ENCODE results near the gene VGLL1. TPM values are rescaled to one million over a fixed set of nuclear protein-coding genes. Genes with fewer than 3 reads are reported as not detected.

VGLL1 gene
- total RNA-seq, 4 donors from 2014 or later: not detected

- TF ChIP-seq, protein P1, sequence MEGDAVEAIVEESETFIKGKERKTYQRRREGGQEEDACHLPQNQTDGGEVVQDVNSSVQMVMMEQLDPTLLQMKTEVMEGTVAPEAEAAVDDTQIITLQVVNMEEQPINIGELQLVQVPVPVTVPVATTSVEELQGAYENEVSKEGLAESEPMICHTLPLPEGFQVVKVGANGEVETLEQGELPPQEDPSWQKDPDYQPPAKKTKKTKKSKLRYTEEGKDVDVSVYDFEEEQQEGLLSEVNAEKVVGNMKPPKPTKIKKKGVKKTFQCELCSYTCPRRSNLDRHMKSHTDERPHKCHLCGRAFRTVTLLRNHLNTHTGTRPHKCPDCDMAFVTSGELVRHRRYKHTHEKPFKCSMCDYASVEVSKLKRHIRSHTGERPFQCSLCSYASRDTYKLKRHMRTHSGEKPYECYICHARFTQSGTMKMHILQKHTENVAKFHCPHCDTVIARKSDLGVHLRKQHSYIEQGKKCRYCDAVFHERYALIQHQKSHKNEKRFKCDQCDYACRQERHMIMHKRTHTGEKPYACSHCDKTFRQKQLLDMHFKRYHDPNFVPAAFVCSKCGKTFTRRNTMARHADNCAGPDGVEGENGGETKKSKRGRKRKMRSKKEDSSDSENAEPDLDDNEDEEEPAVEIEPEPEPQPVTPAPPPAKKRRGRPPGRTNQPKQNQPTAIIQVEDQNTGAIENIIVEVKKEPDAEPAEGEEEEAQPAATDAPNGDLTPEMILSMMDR (IDR thresholded peaks at IDR 0.05; ENCODE audit: low read depth): no peak
These were observed 35.1 kb upstream of the VGLL1 start for GRCh38 chrX:136496764-136497555.

GRCh38 chrX:136497556-136498052 lies 34.4 kb upstream of the VGLL1 start, which contains the start of gene HTATSF1:
HTATSF1 (plus strand) TSS chrX:136497592; CDS start chrX:136497685, 93 bp downstream.
- TF ChIP-seq, protein P1 (IDR thresholded peaks at IDR 0.05; ENCODE audit: low read depth): no peak

GRCh38 chrX:136519069-136519468 lies 12.9 kb upstream of the VGLL1 start:
- TF ChIP-seq, protein P1 (IDR thresholded peaks at IDR 0.05; ENCODE audit: low read depth): no peak

DNA sequence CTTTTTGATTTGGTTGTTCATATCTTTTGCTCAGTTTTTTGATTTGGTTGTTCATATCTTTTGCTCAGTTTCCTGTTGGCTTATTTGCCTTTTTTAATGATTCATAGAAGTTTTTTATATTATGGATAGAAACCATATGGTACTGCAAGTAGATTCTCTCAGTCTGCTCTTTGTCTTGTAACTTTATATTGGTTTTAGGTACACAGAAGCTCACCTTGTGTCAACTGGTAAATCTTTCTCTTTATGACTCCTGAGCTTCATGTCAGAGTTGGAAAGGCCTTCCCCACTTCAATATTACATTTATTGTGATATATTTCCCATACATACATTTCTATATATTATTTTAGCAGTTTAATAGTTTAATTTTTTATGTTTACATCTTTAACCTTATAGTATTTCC lies 8.2 kb upstream of the VGLL1 start:
- TF ChIP-seq, protein P1 (IDR thresholded peaks at IDR 0.05; ENCODE audit: low read depth): no peak

- TF ChIP-seq, protein P1 (IDR thresholded peaks at IDR 0.05; ENCODE audit: low read depth): no peak
These were observed 6.0 kb upstream of the VGLL1 start for GRCh38 chrX:136525738-136526606.

GRCh38 chrX:136528645-136529315 lies 3.2 kb upstream of the VGLL1 start:
- TF ChIP-seq, protein P1 (IDR thresholded peaks at IDR 0.05; ENCODE audit: low read depth): no peak
